GM12878 (cell line): Measurements from ENCODE around the gene GPR141.

Experiments
- CTCF ChIP-seq, 3 experiments: IDR thresholded peaks in 2 of 3; conservative IDR thresholded peaks in 1 of 3; 2 replicates each; pipeline ENCODE4 v1.5.1; 2011; ENCODE audit warnings: low read depth in 3 of 3, low read length in 3 of 3, mild to moderate bottlenecking in 3 of 3, control low read depth in 2 of 3, moderate library complexity in 2 of 3, inconsistent platforms in 1 of 3, mixed read lengths in 1 of 3; ENCODE audit not compliant: control insufficient read depth in 2 of 3, insufficient read depth in 1 of 3; ENCODE audit errors: extremely low read depth in 1 of 3
- POLR2A ChIP-seq: IDR thresholded peaks from 2 replicates; pipeline ENCODE4 v1.6.1; 2011; ENCODE audit warnings: low read depth, mild to moderate bottlenecking, low read length
- POU2F2 ChIP-seq: IDR thresholded peaks from 3 replicates; pipeline ENCODE4 v1.6.1; 2011; ENCODE audit warnings: low read depth, mild to moderate bottlenecking, low read length, borderline replicate concordance
- RAD51 ChIP-seq: fragments of 450-650 bp; IDR thresholded peaks from 2 replicates; pipeline ENCODE4 v1.6.1; 2016; ENCODE audit warnings: moderate library complexity, mild to moderate bottlenecking, inconsistent platforms
- SIN3A ChIP-seq: IDR thresholded peaks from 2 replicates; pipeline ENCODE4 v1.6.1; 2012; ENCODE audit warnings: low read depth, low read length, improper control_type of control experiment

GRCh38 chr7:37657816-37658215 lies 25.8 kb upstream of the GPR141 start:
- no peak for TF ChIP-seq POLR2A
- TF ChIP-seq SIN3A = no peak
- no peak for TF ChIP-seq POU2F2
- no peak for TF ChIP-seq CTCF (IDR thresholded peaks at IDR 0.05 in 2 of 3, conservative IDR thresholded peaks at IDR 0.05 in 1 of 3; ENCODE audit: control insufficient read depth in 2 of 3, extremely low read depth in 1 of 3, insufficient read depth in 1 of 3, low read depth in 3 of 3, low read length in 3 of 3)
- no peak for TF ChIP-seq RAD51
